GM12878 (cell line): ENCODE results near the gene ANTXR2.

Experiments used
- ASH2L ChIP-seq: fragments of 300-600, 200-600 bp; sonication (generic); IDR thresholded peaks from 2 replicates; pipeline ENCODE4 v1.6.1; 2017; ENCODE audit warnings: low read depth, mild to moderate bottlenecking, borderline replicate concordance
- CBX3 ChIP-seq: fragments of 200-600 bp; sonication (generic); IDR thresholded peaks from 2 replicates; pipeline ENCODE4 v1.6.1; 2016; ENCODE audit warnings: low read depth, borderline replicate concordance
- MYC ChIP-seq: IDR thresholded peaks from 2 replicates; pipeline ENCODE4 v1.6.1; 2011; ENCODE audit warnings: mild to moderate bottlenecking, low read length, moderate library complexity, inconsistent platforms; ENCODE audit not compliant: insufficient read depth, insufficient replicate concordance, insufficient read length, severe bottlenecking
- POLR2A ChIP-seq: IDR thresholded peaks from 2 replicates; pipeline ENCODE4 v1.6.1; 2011; ENCODE audit warnings: low read depth, mild to moderate bottlenecking, low read length
- POLR2AphosphoS5 ChIP-seq: IDR thresholded peaks from 2 replicates; pipeline ENCODE4 v1.6.1; 2011; ENCODE audit warnings: mild to moderate bottlenecking, low read length, inconsistent platforms
- RBBP5 ChIP-seq: fragments of 200-600 bp; sonication (generic); conservative IDR thresholded peaks from 2 replicates; pipeline ENCODE4 v1.6.1; 2016

- TF ChIP-seq CBX3 (no peak), ASH2L (no peak), POLR2AphosphoS5 (no peak), POLR2A (no peak), MYC (no peak), RBBP5 (no peak)
Measured at GRCh38 chr4:79987401-79987800, 85.6 kb downstream of the ANTXR2 start.
